Effector CD8-positive, alpha-beta T cell (primary cell): ENCODE results near the gene FAM83D.

Source experiments
- DNase-seq: peaks from one replicate; lab custom pipeline; 2025; lab: John Stamatoyannopoulos, UW

Gene FAM83D

DNA sequence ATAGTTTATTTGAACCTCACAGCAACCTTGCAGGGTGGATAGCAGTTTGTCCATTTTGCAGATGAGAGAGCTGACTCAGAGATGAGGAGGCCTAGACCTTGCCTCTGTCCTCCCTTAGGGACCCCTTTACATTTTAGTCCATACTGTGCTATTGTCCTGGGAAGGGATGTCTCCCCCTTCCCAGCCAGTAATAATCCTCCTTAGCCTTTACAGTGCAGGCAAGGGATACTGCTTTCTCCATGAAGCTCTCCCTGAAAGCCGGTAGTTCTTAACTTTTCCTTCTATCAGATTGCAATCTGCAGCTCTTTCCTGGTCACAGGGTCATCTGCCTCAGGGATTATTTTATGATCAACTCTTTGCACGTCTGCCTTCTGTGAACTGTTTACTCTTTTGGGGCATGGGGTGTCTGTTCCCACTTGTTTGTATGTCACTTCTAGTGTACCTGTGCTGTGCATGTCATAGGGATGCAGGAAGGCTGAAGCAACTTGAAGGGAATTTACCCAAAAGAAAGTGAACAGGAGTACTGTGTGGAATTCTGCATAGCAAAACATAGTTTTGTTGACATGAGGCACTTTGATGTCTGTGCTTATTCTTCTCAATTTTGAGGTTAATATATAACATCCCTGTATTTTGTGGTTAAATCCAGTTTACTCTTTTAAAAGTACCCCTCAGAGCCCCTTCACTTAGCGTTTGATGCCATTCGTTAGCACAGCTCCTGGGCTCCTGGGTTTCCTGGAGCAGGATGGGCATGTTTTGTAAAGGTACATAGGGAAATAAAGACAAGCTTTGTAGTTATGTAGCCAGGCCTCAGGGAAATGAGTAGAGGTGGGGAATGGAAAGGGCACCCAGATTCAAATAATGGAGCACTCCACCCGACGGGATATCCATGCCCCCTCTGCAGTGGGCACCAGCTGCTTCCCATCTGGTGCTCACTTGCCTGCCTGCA lies 74.0 kb downstream of the FAM83D start:
- no peak for DNase-seq
